ENCODE data around the gene ST6GAL1.

ST6GAL1 gene

DNA sequence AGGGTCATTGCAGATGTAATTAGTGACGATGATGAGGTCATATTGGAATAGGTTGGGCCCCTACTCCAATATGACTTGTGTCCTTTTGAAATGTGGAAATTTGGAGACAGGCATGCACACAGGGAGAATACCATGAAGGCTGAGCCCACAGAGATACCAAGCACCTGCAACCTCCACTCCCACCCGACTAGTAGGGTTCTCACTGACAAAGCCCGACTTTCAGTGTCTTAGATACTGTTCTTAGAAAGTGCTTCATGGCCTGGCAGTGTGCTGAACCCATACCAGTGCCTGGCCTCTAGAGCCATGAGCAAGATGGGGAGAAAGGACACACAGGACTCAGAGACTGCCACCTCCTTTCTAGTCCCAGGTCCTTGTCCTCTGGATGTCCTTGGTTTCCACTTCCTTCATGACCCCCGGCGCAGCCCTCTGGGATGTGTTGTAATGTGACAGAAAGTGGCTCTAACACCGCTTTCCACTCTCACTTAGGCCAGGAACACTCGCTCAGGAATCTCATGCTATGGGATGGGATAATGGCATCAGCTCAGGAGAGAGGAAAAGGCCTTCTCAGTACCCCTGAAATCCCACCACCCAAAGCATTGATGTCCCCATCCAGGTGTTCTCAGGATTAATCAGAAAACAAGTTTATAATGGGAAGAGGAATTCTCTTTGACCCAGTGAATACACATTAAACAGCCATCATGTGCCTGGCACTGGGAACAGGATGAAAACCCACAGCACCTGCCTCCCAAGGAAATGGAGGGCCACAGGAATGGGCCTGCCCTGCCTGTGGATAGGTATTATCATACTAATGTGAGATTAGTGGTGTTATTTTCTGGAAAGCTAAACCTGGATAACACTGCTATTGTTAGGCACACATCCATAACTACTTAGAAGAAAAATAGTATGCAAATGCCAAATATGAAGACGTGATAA, 149.0 kb downstream of the ST6GAL1 start:
- TF ChIP-seq, protein P1, sequence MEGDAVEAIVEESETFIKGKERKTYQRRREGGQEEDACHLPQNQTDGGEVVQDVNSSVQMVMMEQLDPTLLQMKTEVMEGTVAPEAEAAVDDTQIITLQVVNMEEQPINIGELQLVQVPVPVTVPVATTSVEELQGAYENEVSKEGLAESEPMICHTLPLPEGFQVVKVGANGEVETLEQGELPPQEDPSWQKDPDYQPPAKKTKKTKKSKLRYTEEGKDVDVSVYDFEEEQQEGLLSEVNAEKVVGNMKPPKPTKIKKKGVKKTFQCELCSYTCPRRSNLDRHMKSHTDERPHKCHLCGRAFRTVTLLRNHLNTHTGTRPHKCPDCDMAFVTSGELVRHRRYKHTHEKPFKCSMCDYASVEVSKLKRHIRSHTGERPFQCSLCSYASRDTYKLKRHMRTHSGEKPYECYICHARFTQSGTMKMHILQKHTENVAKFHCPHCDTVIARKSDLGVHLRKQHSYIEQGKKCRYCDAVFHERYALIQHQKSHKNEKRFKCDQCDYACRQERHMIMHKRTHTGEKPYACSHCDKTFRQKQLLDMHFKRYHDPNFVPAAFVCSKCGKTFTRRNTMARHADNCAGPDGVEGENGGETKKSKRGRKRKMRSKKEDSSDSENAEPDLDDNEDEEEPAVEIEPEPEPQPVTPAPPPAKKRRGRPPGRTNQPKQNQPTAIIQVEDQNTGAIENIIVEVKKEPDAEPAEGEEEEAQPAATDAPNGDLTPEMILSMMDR (IDR thresholded peaks at IDR 0.05): no peak
- Histone ChIP-seq H3K9me3 (no peaks in the 10 kb centered on the region), H3K27me3 (no peaks in the 10 kb centered on the region), H3K4me3 (no peak overlapping the region), H3K36me3 (peaks cover 17 to 42% (median 33%) of the 10 kb centered on the region in 3 donors), H3K4me1 (peaks cover 0 to 5% (median 3%) of the 10 kb centered on the region in 4 donors), H3K27ac (no peak overlapping the region)
- intact Hi-C loops (cut with DNase I; ENCODE audit: low total_unique reads): no loop called here
- no peak for DNase-seq

DNA sequence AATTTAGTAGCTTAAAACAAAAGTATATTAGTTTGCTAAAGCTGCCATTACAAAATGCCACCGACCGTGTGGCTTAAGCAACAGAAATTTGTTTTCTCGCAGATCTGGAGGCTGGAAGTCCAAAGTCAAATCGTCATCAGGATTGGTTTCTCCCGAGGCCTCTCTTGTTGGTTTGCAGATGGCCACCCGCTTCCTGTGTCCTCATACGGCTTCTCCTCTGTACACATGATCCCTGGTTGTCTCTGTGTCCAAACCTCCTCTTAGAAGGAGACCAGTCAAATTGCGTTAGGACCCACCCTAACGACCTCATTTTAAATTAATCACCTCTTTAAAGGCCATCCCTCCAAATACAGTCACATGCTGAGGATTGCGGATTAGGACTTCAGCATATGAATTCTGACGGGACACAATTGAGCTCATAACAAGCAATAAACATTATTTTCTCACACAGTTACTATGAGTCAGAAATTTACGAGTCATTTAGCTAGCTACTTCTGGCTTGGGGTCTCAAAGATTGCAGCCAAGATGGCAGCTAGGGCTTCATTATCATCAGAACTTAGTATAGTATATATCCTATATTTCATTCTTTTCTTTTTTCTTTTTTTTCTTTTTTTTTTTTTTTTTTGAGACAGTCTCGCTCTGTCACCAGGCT, 150.6 kb downstream of the ST6GAL1 start:
- no peaks in the 10 kb centered on the region for H3K27me3 ChIP-seq
- DNase-seq: no peak
- no peak overlapping the region for H3K27ac ChIP-seq
- peaks cover 9 to 26% (median 19%) of the 10 kb centered on the region in 3 donors for H3K36me3 ChIP-seq
- intact Hi-C loops (cut with DNase I; ENCODE audit: low total_unique reads): no loop called here
- H3K4me1 ChIP-seq: peaks cover 0 to 20% (median 16%) of the 10 kb centered on the region in 4 donors
- H3K4me3 ChIP-seq: no peak overlapping the region
- H3K9me3 ChIP-seq: no peaks in the 10 kb centered on the region
- TF ChIP-seq, protein P1 (IDR thresholded peaks at IDR 0.05): no peak

DNA sequence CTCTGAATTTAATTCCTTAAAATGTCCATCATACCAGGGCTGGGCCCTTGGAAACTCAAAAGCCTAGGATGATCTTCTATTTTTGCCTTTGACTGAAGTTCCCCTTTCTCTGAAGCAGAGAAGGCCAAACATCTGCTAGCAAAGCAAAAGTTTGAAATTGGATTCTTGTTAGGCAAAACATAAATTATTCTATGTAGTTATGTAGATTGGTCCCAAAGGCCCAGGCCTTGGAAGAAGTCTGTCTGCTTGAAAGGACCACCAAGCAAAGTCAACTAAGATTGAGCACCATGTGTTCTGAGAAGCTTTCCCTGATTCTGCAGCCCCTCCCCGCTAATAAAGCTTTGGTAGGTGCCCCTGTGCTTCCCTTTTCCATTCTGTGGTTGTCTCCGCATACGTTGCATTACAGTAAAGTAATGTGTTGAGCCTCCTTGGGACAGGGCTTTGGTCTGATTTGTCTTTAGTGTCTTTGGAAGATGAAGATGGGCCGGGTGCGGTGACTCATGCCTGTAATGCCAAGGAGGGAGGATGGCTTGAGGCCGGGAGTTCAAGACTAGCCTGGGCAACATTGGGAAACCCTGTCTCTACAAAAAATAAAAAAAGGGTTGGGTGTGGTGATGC, 152.5 kb downstream of the ST6GAL1 start:
- DNase-seq: no peak
- TF ChIP-seq, protein P1 (IDR thresholded peaks at IDR 0.05): no peak
- H3K36me3 ChIP-seq: peaks cover 0 to 7% (median under 1%) of the 10 kb centered on the region in 3 donors
- no peak overlapping the region for H3K4me3 ChIP-seq
- H3K4me1 ChIP-seq: peaks cover 0 to 20% (median 16%) of the 10 kb centered on the region in 4 donors
- intact Hi-C loops (cut with DNase I; ENCODE audit: low total_unique reads): no loop called here
- no peaks in the 10 kb centered on the region for H3K9me3 ChIP-seq
- no peaks in the 10 kb centered on the region for H3K27me3 ChIP-seq
- H3K27ac ChIP-seq: no peak overlapping the region

DNA sequence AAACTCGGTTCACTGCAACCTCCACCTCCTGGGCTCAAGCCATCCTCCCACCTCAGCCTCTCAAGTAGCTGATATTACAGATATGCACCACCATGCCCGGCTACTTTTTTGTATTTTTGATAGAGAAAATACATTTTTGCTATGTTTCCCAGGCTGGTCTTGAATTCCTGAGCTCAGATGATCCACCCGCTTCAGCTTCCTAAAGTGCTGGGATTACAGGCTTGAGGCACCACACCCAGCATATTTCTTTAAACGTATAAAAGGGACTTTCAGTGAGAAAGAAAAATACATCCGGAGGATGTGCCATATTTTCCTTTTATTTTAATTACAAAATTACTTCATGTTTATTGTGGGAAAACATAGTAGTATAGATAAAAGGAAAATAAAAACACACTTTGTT, 153.8 kb downstream of the ST6GAL1 start:
- H3K36me3 ChIP-seq: no peaks in the 10 kb centered on the region
- H3K4me1 ChIP-seq: peaks cover 0 to 25% (median 17%) of the 10 kb centered on the region in 4 donors
- H3K9me3 ChIP-seq: no peaks in the 10 kb centered on the region
- DNase-seq: no peak
- H3K27me3 ChIP-seq: no peaks in the 10 kb centered on the region
- H3K27ac ChIP-seq: peak overlapping the region; percentile 56 to 63
- TF ChIP-seq, protein P1 (IDR thresholded peaks at IDR 0.05): no peak
- H3K4me3 ChIP-seq: no peak overlapping the region
- intact Hi-C loops (cut with DNase I; ENCODE audit: low total_unique reads): no loop called here

DNA sequence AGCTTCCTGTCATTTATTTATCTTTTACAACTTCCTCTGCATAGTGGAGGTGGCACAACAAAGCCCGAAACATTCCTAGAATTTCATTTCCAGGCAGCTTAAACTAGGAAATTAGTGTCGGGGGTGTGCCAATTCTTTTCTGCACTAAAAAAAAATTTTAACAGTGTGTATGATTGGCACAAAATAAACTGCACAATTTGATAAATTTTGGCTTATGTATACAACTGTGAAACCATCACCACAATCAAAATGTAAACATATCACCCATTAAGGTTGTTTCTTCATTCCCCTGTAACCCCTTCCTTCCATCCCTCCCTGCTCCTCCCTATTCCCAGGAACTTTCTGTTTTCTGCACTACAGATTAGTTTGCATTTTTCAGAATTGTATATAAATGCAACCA, 154.3 kb downstream of the ST6GAL1 start:
- DNase-seq: no peak
- TF ChIP-seq, protein P1 (IDR thresholded peaks at IDR 0.05): no peak
- intact Hi-C loops (cut with DNase I; ENCODE audit: low total_unique reads): no loop called here
- Histone ChIP-seq H3K4me1 (peaks cover 0 to 30% (median 17%) of the 10 kb centered on the region in 4 donors), H3K27me3 (no peaks in the 10 kb centered on the region), H3K4me3 (no peak overlapping the region), H3K36me3 (no peaks in the 10 kb centered on the region), H3K27ac (peak overlapping the region; percentile 56 to 63), H3K9me3 (no peaks in the 10 kb centered on the region)

All from tibial artery (tissue), 4 donors.